Activated CD8-positive, alpha-beta memory T cell treated with anti-CD3 and anti-CD28 coated beads, Interleukin-2, amount 50 U/mL, for 1 hour (primary cell): ENCODE measurements around the gene FHOD3.
A peak's percentile ranks its signal among the peaks of the same experiment; 100 is the strongest.

ENCODE experiments used
- DNase-seq: peaks from one replicate; pipeline ENCODE4 v3.0.0-alpha.2; 2020; ENCODE audit errors: extremely low read depth

The FHOD3 gene

DNA sequence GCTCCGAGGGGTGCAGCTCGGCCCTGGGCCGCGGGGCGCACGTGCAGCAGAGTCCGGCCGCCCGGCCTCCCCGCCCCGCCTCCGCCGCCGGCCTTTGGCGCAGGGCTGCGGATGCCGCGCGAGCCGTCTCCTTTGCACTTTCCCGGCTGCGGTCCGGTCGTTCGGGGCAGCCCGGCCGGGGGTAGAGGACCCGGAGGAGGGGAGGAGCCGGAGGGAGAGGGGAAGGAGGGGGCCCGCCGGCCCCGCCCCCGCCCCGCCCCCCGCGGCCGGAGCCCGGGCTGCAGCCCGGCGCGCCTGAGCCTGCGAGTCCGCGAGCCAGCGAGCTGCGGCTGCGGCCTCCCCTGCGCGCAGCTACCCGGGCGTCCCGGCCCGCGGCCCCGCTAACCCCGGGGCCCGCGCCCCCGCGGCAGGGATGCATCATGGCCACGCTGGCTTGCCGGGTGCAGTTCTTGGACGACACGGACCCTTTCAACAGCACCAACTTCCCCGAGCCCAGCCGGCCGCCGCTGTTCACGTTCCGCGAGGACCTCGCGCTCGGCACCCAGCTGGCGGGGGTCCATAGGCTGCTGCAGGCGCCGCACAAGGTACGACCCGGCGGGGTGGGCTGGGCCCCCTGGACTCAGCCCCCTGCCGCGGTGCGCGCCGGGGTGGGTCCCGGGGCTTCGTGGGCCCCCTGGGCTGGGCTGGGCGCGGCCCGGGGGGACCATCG is at the start of gene FHOD3:
Gene FHOD3 (plus strand): TSS at position 297 of the 709 bp plus-strand sequence. CDS start 123 bp downstream, at position 420.
- DNase-seq = no peak

DNA sequence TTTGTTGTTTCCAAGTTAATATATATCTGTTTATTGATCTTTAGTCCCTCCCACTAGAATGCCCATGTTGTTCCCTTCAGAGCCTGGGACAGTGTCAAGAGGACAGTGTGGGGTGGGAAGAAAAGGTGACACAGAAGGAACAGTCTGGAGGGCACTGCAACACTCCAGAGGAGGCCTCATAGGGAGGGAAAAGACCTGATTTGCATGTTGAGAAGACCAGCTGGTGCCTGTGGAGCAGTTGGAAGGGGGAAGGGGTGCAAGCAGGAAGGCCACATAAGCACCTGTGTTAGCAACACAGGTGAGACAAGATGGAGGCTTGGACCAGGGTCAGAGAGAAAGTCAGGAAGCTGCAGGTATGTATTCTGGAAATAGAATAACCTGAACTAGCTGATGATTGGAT is 48.1 kb upstream of the FHOD3 start:
- DNase-seq = no peak

DNA sequence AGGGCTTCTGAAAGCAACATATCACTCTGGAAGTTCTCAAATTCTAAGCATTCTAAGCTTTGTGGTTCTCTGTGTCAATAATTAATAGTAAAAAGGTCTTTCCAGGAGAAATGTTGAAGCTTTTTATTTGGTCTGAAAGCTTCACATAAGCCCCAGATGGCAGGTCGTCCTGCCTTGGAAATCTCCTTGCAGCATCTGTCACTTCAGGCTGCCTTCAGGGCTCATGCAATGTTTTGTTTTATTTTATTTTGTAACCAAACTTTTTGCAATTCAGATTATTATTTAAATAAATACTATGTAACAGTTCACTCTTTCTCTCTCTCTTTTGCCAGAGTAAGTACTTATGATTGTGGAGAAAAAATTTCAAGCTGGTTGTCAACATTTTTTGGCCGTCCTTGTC is 46.7 kb upstream of the FHOD3 start:
- DNase-seq = no peak

DNA sequence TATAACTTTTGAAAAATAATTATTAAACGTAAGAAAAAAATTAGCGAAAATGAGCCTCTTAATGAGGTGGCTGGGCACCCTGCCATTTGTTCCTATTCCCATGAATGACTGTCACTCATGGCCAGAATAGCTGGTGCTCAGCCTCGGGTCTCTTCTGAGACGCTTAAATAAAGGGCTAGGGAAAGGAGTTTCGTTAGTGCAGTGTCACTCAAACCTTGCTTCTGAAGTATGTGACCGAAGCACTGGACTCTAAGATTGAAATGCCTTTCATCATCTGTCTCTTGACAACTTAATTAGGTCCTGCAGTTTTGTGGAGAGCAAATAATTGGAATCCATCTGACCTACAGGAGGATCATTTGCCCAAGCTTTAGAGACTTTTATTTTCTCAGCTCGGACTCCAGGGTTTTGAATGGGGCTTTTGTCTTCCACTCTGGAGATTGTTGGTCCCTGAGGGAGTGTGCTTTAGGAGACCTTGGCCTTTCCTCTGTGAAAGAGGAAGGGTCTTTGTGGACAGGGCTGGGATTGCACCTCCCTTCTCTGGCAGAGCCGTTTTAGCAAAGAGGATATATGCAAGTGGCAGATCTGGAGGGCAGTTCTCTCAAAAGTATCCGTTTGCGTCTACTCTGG is 42.3 kb upstream of the FHOD3 start:
- no peak for DNase-seq

DNA sequence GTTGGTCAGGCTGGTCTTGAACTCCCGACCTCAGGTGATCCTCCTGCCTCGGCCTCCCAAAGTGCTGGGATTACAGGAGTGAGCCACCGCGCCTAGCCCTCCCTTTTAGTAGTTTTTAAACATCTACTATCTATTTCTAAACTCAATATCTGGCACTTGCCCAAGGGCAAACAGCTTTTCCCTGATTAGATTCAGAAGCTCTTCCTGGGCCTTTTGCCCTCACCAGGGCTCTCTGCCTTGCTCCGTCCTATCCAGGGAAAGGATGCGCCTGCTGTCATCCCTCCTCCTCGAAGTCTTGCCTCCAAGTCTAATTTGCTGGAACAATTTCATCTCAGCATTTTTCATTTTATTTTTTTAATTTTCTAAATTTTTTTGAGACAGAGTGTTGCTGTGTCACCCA is 41.4 kb upstream of the FHOD3 start:
- DNase-seq = no peak

DNA sequence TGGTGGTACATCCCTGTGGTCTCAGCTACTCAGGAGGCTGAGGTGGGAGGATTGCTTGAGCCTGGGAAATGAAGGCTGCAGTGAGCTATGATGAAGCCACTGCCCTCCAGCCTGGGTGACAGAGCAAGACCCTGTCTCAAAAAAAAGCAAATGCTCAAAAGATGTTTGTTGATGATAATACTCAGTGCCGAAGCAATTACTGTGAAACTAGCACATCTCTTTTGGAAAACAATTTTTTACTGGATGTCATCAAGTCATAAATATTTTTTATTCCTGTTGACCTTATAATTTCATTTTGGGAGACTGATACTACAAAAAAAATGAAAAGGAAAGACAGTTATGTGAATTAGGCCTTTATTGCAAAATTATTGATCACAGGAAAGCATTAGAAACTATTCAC is 34.5 kb upstream of the FHOD3 start:
- no peak for DNase-seq

DNA sequence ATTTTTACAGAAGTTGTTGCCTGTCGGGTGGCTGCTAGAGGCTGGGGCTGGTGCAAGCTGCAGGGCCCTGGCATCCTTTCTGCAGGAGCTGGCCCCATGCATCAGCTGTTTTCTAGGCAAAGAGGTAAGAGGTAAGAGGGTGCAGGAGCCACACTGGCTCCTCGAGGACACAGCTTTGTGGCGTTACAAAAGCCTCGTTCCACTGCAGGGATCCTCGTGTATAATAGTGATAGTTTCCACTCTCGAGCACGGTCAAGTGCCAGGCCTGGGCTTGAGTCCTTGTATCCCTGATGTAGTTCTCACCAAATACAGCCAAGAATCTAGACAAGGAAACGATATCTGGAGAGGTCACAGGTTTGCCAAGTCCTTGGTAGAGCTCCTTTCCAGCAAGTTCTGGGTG is 33.2 kb upstream of the FHOD3 start:
- no peak for DNase-seq

DNA sequence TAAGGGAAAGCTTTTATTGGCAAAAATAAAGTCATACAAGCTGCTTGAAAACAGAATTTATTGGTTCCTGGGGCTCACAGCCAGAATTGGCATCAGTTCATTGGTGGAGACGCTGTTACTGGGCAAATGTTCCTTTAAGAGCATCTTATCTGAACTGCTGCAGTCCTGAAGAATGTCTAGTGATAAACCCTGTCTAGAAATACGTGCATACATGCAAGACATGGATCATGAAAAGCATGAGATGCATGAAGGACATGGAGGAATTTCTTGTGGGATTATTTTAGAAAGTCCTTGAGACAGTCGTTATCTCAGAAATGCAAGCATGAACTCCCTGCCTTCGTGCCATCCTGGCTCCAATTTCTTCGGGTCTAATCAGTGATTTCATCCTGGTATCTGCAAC is 32.5 kb upstream of the FHOD3 start:
- no peak for DNase-seq

DNA sequence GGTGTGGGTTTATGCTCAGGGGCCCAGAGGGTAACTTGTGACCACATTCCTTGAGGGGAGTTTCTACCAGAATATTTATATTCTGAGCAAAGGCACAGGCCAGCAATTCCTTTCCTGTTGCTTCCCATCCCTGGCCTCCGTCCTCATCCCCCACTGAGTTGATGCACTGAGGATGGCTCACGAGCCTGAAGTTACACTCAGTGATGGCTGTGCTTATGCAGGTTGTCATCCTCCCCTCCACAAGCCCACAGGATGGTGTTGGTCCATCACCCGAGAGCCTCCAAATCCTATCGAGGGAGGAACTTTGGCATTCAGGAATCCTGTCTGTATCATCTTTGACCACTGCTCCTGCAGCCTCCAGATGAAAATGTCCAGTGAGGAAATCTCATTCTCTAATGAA is 28.4 kb upstream of the FHOD3 start:
- DNase-seq = no peak

DNA sequence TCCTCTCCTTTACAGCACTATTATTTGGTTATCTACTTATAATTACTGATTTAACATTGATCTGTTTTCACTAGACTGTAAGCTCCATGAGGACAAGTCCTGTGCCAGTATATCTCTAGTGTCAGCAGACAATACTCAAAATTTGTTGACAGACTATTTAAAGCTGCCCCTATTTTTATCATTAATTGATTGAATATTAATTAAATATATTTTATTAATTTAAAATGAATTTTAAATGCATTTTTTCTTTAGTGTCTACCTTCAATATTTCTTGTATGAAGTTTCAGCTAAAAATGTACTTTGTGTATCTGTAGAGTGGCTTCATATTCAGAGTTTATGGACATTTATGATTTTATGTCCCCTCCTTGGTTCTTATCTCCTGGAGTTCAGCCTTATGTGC is 26.4 kb upstream of the FHOD3 start:
- no peak for DNase-seq

DNA sequence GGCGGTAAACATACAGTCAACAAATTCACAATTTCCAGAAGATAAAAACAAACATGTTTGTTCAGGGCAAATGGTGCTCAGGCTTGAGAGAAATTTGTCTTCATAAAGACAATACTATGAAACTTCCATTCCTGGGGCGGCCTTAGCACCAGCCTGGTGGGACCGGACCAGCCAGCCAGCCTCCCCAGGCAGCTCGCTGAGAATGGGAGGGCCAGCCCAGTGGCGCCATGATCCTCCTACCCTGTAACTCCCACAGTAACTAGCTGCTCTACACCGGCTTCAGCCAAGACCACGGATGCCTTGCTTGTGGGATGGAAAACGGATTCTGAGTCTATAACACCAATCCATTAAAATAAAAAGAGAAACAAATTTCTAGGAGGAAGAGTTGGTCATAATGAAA is 24.2 kb upstream of the FHOD3 start:
- no peak for DNase-seq

DNA sequence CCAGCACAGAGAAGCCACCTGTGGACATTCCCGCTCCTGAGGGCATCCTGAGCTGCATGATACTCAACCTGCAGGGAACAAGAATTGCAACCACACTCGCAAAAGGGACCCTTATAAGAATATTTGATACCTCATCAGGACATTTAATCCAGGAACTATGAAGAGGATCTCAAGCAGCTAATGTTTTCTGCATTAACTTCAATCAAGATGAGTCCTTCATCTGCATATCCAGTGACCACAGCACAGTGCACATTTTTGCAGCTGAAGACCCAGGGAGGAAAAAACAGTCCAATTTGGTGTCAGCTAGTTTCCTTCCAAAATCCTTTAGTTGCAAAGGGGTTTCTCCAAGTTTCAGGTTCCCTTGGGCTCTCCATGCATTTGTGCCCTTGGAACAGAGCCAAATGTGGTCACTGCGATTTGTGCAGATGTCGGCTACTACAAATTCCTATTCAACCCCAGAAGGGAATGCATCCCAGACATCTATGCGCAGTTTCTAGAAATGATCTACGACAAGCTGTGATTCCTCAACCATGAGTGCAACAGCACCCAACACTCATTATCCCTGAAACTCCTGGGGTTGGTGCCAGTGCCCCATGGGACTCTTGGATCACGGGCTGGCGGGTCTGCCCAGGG is 23.3 kb upstream of the FHOD3 start:
- no peak for DNase-seq

DNA sequence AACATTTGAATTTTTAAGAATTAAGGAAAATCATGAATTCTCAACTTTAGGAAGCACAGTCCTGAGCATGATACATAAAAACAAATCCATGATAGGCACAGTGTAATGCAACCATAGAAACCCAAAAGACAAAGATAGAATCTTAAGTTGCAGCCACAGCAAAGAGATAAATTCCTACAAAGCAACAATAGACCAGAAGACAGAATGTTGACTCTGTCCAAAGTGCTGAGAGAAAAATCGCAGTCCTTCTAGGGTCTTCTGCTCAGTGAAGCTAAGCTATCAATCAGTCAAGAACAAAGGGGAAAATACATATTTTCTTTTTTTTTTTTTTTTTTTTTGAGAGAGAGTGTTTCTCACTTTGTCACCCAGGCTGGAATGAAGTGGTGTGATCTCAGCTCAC is 22.0 kb upstream of the FHOD3 start:
- no peak for DNase-seq

DNA sequence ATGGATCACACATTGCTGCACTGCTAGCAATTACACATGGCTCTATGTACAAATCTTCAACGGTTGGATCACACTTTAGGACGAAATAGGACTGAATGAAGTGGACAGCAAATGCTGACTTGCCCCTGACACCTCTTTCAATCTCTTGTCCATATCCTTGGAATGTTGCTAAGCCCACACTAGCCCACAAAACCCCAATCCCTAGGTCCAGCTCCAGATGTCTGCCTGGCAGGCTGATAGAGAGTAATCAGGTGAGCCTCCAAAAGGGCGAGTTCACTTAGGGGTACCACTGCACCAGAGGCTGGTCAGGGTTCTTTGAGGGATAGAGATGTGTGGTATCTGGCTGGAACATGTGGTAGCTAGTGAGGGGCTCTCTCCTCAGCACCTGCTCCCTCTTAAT is 18.5 kb upstream of the FHOD3 start:
- no peak for DNase-seq

DNA sequence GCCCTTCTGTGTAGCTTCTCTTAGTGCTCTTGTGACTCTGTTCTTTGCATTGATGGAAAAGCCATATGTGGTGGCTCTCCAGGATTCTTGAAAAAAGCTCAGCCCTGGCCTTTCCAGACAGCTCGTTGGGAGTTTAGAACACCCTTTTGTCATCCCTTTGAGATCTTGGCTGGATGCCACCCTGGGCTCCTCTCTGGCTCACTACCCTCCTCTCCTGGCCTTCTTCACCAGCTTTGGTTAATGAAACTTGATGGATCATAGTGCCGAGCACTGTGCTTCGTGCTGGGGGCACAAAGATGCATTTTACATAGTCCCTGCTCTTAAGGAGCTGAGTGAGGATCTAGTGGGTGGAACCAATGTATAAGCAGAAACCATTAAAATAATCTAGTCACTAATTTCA is 15.6 kb upstream of the FHOD3 start:
- no peak for DNase-seq

DNA sequence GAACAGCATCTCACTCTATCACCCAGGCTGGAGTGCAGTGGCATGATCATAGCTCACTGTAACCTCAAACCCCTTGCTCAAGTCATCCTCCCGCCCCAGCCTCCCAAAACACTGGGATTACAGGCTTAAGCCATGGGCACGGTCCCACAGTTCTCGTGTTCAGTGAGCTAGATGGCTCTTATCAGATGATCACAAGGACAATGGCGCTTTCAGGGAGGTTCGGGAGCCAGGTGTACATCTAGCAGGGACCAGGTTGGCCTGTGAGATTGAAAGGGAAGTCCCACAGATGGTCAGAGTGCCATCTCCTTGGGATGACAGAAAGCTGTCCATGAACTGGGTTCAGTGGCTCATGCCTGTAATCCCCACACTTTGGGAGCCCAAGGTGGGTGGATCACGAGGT is 14.1 kb upstream of the FHOD3 start:
- DNase-seq = no peak

DNA sequence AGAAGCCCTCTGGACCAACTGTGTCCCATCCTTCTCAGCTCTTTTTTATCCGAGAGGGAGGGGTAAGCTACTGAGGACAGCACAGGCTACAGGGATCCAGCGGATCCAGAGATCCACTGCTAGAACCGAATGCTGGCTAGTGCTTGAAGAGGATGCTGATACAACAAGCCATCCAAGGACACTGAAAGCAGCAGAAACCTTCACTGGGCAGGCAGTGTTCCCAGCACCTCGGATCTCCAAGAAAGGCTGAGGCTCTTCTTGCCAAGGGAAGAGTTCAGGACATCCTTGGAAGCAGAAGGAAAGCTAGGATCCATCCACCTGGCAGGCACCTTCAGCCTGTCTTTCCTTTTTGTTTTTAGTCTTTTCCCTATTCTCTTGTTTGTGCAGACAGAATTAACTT is 13.2 kb upstream of the FHOD3 start:
- DNase-seq = no peak

DNA sequence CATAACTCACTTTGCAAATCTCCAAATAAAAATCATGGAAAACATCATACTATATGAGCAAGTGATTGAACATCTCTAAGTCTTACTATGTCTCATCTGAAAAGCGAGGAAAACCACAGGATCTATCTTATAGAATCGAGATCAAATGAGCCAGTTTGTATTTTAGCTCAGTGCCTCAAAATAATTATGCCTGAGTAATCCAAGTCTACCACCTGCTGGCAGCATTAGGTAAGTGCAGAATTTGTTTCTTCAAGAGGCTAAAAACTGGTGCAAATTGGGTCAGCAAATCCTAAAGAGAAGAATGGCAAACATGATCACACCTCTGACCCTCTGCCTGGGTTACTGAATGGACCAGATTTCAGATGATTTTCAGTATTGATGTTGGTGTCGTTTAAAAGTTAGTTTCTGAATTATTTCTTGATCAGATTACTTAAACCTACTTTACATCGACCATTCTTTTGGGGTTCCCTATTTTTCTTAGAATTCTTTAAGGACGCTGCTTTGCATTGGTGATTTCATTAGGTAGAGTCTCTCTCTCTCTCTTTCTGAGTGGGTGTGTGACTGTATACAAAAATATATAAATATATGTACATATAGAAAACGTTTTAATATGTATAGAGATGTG is 12.7 kb upstream of the FHOD3 start:
- DNase-seq = peak; percentile 8

DNA sequence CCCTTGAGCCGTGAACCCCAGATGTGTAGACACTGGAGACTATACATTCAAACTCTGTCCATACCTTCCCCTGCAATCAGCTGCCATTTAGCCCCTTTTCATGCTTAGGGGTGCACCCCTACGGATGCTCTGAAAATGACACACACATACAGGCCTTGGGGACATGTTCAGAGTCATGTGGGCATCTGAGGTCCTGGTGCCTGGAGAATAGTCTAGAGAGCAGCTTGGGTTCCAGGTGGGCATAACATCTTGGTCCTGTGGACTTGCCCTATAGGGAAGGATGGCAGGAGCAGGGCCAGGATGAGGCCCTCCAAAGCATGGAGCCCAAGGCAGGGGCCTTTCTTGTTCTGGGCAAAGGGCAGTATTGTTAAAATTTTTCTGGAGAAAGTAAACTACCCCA is 9.9 kb upstream of the FHOD3 start:
- no peak for DNase-seq

DNA sequence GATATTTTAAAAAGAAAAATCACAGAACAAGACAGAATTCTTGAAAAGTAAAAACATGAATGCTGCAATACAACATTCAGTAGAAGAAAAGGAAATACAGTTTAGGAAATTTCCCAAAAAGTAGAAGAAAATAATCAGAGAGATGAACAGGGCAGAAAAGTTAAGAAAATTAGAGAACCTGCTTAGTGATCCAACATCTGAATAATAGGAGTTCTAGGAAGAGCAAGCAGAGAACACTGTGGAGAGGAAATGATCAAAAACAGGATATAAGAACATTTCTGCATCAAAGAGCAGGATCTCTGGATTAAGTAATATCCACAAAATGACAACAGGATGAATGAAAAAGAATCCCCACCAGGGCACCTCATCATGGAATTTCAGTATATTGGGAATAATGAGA is 8.8 kb upstream of the FHOD3 start:
- no peak for DNase-seq

DNA sequence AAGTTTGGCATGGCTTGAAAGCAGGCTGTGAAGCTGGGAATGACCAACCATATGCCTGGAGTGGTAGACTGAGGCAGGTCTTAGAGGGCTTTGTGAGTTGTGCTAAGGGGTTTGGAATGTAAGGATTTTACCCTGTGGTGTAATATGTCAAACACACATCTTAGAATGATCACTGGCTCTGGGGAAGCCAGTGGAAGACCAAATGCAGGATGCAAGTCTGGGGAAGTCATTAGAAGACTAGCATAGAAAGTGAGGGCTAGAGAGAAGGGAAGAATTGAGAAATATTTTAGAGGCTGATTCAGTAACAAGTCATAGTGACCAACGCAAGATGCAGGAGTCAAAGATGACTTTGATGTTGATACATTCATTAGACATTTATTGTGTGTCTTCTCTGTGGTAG is 3.5 kb upstream of the FHOD3 start:
- no peak for DNase-seq

DNA sequence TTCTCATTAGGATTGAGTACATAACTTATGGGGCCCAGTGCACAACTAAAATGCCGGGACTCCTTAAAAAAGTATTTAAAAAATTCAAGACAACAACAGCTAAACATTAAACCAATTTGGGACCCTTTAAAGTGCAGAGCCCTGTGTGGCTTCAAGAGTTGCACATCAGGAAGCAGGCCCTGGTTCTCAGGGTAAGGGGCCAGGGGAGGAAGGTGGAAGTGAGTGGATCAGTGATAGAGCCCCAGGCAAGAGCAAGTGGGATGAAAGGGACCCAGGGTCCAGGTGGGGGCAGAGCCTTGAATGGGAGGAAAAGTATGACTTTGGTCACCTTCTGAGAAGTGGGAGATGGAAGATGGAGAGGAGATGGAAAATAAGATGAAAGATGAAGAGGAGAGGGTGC is 2.3 kb upstream of the FHOD3 start:
- no peak for DNase-seq

DNA sequence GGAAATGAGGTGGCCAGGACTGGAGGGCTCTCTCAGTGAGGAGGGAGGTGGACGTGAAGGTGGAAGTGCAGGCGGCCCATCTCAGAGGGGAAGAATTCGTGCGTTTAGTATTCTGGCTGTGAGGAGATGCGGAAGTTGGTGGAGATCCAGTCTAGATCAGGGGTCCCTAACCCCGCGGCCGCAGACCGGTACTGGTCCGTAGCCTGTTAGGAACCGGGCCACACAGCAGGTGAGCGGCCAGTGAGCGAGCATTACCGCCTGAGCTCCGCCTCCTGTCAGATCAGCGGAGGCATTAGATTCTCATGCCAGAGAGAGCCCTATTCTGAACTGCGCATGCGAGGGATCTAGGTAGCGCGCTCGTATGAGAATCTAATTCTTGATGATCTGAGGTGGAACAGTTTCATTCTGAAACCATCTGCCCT is 1.6 kb upstream of the FHOD3 start:
- DNase-seq = no peak
